Activated CD8-positive, alpha-beta memory T cell treated with anti-CD3 and anti-CD28 coated beads, Interleukin-2, amount 50 U/mL, for 24 hours (primary cell): ENCODE measurements around the gene ERFL.
"Not testable (repeated sequence)": the region's sequence is repeated elsewhere in the genome, so short reads cannot be mapped to it uniquely, and the experiment has no call there.

Source experiments
- DNase-seq: peaks from one replicate; pipeline ENCODE4 v3.0.0-alpha.2; 2020; ENCODE audit errors: extremely low read depth

Gene ERFL

DNA sequence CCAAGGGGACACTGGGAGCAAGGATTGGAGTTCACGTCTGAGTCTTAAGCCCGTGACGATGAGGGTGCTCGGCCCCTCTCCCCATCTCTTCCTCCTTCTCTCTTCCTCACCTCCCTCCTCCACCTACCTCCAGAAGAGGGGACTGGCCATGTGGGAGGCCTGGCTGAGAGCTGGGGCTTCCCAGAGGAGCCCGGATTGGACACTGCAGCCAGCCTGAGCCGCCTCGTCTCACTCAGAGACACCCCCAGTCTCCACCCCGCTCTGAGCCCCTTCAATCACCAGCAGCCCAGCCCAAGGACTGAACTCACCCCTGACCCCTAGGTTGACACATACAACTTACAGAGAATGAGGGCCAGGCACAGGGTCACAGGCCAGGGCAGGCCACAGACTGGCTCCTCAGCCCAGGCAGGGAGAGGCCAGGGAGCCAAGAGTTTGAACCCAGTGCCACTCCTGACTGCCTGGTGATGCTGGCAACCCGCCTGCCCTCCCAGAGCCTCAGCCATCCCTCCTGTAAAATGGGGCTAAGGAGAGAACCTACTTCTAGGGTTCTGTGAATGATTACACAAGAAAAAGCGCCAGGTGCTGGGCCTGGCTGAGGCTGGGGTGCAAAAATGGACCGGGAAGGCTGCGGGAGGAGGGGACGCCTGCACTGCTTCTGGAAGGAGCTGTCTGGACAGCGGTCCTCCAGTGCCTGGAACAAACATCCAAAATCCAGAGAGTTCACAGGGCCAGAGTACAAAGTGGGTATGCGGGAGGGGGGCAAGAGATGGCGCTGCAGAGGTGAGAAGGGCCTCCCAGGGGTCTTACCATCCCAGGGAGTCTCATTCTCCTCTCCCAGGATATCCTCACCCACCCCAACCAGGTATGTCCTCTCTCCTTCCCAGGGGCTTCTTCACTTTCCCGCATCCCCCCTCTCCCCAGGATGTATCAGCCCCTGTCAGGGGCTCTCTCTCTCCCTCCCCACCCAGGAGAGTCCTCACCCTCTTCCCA, 50.0 kb downstream of the ERFL start:
- DNase-seq: no peak

DNA sequence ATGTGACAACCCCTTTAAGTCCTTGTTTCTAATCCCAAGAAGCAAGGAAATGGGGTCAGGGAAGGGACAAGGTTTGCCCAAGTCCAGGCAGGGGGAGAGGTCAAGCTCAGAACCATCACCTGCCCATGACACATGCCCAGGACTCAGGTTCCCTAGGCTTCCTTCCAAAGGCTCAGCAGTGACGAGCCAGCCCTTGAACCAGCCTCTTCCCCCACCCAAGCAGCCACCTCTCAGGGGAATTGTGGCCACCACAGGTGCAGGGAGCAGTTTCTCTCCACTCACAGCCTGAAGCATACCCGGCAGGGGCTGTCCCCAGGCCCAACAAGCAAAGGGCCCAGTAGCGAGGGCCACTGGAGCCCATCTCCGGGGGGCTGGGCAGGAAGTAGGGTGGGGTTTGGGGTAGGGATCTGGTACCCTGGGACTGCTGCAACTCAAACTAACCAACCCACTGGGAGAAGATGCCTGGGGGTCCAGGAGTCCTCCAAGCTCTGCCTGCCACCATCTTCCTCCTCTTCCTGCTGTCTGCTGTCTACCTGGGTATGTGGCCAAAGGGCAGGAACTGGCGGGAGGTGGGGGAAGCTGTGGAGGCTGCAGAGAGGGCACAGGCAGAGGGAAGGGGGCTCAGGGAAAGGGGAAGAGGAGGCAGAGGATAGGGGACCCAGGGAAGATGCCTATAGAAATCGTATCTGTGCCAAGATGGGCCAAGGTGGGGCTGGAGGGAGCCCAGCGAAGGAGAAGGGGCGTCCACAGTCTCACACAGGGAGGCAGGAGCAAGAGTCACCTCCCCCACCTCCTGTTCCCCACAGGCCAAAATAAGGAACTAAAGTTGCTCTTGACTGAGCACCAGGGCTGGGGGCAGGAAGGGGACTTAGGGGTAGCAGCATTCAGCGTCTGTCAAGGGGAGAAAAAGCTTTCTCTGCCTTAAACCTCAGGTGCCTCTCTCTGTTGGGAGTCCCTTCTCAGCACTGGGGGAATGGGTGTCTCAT, 51.1 kb downstream of the ERFL start, which contains the start of gene CD79A:
Gene CD79A, plus strand, starts transcription at position 433 of the 986 bp plus-strand sequence. Its CDS starts 26 bp downstream, at position 459.
- no peak for DNase-seq

DNA sequence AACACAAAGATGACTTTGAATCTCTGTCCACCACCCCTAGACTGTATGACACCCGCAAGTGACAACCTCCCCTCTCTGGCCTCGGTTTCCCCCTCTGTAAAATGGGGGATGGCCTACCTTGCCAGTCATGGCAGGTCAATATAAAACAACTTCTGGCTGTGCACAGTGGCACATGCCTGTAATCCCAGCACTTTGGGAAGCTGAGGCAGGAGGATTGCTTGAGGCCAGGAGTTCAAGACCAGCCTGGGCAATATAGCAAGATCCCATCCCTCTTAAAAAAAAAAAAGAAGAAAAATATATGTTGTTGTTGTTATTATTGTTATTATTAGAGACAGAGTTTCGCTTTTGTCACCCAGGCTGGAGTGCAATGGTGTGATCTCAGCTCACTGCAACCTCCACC, 52.3 kb downstream of the ERFL start:
- DNase-seq: not testable (repeated sequence)

DNA sequence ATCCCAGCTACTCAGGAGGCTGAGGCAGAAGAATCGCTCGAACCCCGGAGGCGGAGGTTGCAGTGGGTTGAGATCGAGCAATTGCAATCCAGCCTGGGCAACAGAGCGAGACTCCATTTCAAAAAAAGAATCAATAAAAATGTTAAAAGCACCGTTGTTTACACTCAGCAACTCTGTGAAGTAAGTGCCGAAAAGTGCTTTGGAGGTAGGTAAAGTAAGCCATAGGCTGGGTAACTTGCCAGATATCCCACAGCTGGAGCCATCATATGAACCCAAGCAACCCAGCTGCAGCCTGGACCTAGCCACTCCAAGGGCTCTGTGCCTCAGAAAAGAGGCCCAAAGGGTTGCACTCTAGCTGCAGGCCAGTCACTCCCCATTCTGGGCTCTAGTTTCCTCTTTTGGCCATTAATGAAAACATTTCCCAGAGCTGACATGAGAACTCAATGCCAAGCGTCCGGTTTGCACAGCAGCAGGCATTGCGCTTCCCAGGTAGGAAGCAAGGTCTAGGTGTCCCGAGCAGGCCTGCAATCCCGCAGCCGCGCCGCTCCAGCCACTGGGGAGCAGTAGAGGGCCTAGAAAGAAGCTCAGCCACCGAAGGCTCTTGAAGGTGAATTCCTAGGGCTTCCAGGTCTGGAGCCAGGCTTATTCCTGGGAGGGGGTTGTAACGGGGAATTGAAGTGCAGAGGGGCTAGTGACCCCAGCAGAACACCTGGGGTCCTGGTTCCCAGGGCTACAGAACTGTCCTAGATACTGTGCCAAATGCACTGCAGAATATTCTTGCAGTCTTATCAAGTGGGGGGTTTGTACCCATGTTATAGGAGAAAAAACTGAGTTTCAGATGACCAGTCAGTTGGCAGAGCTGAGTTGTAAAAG, 55.2 kb downstream of the ERFL start:
- DNase-seq: no peak

DNA sequence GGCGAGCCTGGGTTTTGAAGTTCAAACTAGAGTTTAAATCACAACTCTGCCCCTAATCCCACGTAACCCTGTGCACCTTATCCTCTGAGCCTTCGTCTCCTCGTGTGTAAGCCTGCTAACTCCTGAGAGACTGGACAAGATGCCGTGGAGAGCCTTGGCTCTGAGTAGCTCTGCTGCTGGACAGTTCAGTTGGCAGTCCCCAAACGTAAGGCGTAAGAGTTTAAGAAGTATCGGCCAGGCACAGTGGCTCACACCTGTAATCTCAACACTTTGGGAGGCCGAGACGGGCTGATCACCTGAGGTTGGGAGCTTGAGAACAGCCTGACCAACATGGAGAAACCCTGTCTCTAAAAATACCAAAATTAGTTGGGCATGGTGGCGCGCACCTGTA, 55.9 kb downstream of the ERFL start:
- DNase-seq: no peak

DNA sequence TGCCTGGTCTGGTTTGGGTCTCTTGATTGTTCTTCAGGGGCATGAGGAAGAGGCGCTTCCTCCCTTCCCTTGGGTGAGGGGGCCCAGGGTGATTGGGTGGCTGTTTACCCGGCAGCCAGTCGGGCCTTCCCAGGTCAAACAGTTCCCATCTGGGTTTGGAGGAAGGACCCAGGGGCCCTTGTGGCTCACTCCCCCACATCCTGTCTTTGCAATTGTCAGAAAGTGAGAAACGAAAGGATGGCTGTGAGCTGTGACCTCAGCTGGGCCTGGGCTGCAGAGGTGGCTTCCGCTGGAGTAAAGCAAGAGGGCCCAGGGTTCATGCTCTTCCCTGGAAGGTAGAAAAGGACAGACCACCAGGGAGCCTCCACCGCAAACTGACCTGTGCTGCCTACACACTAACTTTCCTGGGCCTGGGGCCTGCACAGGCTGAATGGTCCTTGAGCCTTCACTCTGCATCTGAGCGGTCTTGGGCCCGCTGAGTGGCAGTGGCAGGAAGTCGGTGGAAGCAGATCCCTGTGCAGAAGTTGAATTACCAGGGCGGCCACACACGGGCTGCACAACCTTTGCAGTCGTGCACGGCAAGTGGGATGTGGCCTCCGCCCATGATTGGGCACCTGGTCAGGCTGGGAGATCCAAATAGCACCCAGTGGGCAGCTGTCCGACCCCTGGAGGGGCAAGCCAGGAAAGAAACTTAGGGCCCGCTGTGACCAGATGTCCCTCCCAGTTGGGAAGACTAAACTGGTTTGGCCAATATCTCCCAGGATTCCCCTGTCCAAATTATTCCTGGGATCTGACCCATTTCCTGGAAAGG, 56.5 kb downstream of the ERFL start:
- no peak for DNase-seq

DNA sequence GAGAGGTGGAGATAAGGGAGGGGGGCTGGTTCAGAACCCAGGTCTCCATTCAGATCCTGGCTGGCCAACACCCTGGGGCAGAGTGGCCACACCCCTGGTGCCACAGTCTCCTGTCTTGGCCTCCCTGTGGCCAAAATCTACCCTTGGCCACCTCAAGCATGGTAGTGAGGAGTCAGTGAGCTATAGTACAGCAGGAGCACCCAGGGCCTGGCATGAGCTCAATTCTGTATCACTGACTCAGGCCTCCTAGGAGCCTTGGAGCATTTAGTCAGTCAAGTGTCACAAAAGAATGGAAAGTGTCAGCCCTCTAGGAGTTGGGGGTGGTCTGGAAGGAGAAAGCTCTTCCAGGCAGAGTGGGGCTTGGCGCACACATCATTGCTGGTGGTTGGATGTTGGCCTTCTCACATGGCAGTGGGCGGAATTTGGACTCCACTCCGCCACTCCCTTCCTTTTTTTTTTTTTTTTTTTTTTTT, 57.8 kb downstream of the ERFL start:
- no peak for DNase-seq

DNA sequence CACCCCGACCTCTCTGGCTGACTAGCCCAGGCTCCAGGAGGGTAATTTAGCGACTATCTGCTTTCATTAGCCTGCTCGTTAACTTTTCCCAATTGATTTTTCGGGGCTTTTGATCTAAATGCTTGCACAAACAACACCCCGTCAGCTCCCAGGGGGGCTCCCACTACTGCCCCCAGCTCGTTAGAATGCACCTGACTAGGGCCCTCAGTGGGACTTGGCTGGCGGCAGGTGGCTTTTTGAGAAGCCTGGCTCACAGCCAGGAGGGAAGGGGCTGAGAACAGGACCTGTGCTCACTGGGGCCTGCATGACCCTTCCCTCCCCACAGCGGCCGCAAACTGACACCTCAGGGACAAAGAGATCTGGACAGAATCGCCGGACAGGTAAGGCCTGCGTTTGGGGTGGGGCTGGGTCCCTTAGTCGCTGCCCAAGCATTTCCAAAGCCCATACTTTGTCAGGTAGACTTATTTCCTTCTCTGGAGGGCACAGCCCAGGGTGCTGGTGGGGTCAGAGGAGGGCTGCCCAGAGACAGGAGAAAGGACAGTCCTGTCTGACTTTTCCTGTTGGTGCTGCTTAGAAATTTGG, 58.8 kb downstream of the ERFL start:
- DNase-seq: no peak

DNA sequence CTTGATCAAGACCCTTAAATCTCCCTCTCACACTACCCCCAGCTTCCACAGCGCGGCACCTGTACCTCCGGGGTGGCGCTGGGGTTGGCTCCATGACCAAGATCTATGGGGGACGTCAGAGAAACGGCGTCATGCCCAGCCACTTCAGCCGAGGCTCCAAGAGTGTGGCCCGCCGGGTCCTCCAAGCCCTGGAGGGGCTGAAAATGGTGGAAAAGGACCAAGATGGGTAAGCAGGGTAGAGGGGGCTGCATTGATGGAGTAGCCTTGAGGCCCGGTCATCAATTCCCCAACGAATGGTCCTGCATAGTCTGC, 59.3 kb downstream of the ERFL start:
- DNase-seq: no peak

DNA sequence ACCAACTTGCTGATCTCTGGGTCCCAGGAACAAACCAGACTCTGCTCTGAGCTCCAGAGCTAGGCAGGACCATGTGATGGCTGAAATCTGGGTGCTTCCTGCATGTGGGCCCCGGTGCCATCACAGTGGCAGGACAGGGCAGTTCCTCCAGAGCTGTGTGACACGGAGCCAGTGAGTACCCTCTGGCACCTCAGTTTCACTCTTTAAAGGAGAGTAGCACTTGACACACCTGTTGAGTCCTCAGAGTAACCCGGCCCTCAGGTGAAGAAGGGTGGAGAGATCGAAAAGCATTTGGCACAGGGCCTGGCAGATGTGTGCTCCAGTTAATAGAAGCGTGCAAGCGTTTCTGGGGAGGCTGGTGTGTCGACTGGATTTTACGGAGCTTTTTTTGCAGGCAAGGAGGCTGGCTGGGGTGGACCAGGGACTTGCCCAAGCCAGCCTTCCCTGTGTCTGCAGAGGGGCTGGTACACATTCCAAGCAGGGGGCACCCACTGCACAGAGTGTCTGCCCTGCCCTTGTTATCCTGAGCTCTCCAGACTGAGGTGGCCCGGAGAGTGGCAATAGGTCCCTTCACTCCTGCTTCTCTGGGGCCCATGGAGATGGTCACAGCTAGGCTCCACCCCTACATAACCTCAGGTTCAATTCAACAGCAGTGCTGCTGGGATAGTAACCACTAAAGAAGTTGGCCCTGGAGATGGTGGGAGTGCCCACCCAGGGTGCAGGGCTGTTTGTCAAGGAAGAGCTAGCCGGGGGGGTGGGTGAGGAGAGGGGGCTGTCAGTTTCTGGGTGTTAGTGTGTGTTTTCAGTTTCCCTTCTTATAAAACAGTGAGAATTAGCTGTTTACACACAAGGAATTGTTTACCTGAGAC, 59.9 kb downstream of the ERFL start:
- no peak for DNase-seq

DNA sequence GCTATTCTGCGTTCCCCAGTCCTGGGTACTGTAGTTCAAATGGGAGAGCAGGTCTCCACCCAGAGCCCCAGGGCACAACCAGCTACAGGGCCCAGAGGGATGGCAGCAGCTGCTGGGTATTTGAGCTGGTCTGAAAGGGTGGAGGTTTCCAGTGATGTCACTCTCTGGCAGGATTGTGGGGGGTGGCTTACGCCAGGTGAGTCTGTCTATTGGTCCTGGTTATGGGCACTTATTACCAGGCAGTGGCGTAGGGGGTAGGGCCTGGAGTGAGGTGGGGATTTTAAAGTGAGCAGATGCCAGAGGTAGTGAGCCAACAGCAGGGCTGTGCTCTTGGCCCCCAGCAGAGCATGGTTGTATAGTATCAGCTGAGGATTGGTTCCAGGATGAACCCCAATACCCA, 62.0 kb downstream of the ERFL start:
- no peak for DNase-seq

DNA sequence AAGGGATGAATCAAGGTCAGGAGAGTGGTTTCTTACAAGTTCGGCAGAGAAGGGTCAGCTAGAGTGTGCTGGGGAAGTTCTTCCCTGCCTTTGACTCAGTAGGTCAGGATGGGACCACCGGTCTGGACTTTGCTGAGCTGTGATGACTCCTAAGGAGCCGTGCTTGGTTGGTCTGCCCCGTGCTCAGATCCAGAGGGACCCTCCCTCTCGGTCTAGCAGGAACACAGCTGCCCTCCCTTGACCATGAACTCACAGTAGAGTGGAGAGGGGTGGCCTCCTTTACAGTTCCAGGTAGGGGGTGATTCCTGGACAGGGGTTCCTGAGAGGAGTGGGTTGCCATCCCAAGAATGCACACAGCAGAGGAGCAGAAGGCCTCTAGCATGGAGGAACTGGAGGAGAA, 63.9 kb downstream of the ERFL start:
- no peak for DNase-seq

DNA sequence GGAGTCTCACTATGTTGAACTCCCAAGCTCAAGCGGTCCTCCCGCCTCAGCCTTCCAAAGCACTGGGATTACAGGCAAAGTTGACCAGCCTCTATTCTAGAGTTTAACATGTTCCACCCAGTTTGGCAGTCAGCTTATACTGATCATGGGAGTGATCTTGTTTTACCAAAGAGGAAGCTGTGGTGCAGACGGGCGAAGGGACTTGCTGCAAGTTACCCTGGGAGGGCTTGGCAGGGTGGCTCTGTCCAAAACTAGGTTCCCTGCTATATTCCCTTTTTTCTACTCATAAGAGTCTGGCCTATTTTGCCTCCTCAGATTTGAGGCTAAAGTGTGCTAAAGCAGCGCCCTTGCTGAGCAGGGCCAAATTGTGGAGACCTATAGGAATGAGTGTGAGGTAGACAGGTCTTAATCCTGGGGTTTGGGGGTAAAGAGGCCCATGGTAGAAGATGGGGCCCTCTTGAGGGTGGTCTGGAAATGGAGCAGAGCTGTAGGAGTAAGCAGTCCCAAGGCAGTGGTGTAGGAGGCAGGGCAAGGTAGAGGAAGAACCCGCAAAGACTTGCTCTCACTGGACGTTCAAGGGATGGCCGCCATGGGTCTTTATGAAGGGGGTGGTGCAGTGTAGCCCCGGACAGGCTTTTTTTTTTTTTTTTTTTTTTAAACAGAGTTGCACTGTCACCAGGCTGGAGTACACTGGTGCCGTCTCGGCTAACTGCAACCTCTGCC, 64.9 kb downstream of the ERFL start:
- DNase-seq: no peak

DNA sequence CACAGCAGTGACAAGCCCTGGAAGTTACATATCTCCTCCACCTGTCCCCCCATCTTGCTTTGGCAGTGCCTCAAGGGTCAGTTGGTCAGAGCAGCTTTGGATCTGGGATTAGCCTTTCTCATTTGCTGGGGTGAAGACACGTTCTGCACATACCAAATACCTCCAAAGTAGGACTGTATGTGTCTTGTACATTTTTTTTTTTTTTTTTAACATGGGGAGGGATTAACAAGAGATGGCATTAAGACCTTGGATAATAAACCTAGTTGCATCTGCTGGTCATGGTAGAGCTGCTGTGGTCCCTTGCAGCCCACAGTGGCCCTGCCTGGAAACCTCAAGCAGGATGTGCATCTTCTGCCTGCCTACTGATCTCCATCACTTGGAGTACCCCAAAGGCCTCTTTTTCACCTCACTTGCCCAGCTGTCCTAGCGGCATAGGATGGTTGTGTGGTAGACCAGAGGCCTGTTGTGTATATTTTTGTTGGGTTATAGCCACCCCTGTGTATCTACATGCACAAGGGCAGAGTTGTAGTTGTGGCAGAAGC, 65.7 kb downstream of the ERFL start:
- DNase-seq: no peak

DNA sequence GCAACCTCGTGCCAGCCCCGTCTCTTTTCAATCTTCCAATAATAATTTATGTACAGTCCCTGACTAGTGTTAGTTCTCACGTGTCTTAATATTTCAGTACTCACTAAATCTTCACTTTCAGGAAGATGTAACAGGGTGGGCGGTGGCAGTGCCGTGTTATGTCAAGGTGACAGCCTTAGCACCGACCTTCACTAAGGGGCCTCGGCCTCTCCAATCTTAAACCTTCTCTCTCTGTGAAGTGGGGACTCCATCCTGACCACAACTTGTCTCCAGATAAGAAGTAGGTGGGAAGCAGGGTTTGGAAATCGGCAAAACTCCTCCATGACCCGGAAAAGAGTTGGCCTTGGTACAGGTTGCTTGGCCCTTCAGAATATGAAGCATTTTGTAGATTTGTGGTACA, 66.4 kb downstream of the ERFL start:
- DNase-seq: no peak

DNA sequence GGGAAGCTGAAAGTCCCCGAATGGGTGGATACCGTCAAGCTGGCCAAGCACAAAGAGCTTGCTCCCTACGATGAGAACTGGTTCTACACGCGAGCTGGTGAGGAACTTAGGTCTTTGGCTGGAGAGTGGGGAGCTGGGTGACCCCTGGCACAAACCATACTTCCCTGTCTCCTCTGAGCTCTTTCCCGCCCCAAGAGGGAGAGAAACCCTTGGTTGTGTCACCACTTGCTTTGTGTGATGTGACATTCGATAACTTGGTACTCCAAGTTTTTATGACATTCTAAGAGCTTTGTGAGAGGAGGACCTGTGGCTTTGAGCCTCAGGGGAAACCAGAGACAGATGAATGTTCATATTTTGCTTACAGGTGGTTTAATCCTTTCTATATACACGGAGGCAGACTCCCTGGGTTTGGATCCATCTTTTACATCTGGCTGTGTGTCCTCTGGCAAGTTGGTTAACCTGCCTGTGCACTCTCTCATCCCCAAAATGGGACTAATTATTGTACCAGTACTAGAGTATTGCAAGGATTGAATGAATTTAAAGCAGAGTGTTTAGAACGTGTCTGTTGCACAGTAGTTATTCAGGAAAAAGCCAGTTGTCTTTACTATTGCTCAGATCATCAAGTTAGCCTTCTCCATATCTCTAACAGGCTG, 67.0 kb downstream of the ERFL start:
- DNase-seq: no peak

DNA sequence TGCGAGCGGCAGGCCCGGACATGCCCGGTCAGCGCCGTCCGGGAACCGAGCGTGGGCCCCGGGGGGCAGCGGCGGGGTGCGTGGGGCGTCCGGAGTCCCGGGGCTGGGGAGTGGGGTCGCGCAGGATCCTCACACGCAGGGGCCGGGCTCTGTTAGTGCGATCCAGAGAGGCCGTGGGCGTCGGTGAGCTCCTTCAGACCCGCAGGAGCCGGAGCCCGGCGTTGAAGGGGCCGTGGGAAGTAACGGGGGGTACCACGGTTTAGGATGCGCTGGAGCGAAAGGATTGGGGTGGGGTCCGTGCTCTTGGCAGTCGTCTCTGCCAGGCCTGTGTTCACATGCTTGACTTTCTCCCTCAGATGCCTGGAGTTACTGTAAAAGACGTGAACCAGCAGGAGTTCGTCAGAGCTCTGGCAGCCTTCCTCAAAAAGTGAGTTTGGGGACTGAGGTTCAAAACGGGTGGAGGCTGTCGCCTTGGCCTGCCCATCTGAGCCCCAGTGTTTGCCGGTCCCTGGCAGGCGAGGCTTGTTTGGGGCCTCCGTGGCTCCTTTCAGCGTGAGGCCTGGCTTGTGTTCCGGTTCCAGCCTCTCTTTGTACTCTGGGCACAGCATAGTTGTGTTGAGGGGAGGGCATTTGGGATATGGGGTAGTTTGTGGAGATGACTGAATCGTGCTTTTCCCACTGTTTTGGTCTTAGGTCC, 67.7 kb downstream of the ERFL start:
- no peak for DNase-seq
